GM21529 (cell line): Measurements from ENCODE around the gene APRT.

Experiments
- ATAC-seq: cut with Tn5 transposase; IDR thresholded peaks from one replicate; pipeline ENCODE4 v1.9.1; 2021; ENCODE audit not compliant: unreplicated experiment

Gene APRT

GRCh38 chr16:88811769-88812512, at the start of gene APRT:
TSS of gene APRT (minus strand) at chr16:88811928. CDS start at chr16:88811899, 29 bp downstream.
- peak; percentile 63 for ATAC-seq

GRCh38 chr16:88861359-88861758, 49.6 kb upstream of the APRT start:
- ATAC-seq, result no peak

DNA sequence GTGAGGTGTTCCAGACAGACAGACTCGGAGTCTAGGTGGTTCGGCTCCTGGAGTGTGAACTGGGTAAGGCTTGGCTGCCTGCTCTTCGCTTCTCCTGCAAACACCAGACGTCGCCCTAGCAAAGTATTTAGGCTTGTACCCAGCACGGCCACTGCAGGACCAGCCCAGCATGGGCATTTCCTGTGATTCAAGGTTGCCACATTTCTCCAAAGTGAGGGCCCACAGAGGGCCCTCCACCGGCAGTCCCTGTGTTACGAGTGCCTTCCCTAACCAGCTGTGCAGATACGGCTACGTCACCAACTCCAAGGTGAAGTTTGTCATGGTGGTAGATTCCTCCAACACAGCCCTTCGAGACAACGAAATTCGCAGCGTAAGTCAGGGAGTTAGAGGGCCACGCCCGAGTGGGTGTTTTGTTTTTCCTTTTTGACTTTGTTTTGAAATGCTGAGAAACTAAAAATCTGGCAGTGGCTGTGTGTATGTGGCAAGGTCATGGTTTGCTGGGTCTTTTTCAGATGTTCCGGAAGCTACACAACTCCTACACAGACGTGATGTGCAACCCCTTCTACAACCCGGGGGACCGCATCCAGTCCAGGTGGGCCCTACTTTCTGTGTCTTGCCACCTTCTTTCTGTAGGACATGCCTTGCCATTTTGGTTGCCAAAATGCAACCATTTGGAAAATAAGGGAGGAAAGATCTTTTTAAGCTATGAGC, 47.8 kb upstream of the APRT start:
- ATAC-seq, result no peak

GRCh38 chr16:88857728-88858339, 46.1 kb upstream of the APRT start:
- ATAC-seq, result peak; percentile 40

GRCh38 chr16:88856828-88857727, 45.4 kb upstream of the APRT start, which contains the start of the genes GALNS and TRAPPC2L:
TSS of gene GALNS (minus strand) at chr16:88856947. CDS start at chr16:88856877, 70 bp downstream.
TSS of gene TRAPPC2L (plus strand) at chr16:88857127. CDS start at chr16:88857151, 24 bp downstream.
- ATAC-seq, result peak; percentile 73

GRCh38 chr16:88856122-88856827, 44.5 kb upstream of the APRT start:
- ATAC-seq, result no peak

DNA sequence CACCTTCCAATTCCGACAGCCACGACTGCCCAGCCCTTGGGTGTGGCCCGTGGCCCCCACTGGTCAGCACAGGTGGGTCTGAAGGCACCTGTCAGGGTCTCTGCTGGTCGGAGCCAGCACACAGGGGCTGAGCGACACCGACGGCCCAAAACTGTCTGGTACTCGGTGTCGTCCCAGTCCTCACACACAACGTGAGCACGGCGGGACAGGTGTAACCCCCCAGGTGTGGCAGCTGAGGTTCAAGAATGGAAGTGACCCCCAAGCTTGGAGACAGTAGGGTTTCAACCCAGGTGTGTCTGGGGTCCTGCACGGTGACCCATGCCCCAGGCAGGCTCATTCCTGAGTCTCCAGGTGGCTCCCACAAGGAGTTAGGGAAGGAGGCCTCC, 44.0 kb upstream of the APRT start:
- no peak for ATAC-seq

GRCh38 chr16:88855176-88855575, 43.4 kb upstream of the APRT start:
- no peak for ATAC-seq

DNA sequence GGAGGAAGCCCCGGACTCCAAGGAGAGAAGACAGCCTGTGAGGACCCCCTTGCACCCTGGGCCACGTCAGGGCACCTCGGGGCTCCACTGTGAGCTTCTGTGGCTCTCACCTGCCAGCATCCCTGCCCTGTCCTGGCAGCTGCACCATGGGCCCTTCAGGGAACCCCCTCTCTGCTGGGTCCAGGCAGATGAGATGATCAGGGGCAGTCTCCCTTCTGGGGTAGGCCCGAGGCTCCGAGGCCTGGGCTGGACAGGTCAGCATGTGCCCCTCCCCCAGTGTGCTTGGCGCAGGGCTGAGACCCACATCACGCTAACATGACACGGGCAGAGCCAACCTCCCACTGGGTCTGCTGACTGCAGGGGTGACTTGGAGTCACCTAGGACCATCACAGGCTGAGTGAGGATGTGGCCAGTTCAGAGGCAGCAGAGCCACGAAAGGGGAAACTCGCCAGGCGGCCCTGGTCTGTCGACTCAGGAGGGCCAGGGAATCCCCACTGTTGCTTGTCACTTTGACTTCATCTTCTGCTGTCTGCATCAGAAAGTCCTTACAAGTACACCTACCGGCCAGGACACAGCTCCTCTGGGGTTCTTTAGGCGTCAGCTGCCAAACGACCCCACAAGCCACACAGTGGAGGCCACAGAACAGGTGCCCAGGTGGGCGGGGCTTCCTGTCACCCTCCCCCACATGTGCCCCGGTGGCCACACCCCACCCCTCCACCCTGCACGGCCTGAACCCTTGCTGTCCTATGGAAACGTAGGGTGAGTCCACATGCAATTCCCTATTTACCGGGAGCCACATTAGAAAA, 42.8 kb upstream of the APRT start:
- no peak for ATAC-seq

DNA sequence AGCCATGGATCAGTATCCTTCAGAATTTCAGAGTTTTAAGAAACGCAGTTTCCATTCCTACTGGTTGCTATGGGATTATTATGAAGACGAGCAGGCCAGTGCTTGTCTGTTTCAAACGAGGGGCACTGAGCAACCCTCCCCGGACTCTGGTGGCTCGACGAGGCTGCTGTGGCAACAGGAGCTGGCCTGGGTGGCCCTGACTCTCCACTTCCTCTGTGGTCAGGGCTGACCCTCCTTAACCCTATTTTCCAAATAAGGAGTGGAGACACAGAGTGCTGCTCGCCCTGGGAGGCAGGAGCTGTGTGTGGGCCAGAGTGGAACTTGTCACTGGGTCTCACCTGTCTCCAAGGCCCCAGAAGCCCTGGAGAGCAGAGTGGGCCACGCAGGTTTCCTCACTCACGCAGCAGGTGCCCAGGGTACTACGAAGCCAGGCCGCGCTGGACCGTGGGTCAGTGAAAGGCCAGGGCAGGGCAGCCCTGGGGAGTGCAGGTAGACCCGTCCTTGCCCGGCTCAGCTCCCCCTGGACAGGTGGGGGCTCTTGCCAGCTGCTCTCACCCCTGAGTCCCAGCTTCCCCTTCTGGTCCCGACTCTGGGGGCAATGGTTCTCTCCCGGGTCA, 41.7 kb upstream of the APRT start:
- no peak for ATAC-seq

DNA sequence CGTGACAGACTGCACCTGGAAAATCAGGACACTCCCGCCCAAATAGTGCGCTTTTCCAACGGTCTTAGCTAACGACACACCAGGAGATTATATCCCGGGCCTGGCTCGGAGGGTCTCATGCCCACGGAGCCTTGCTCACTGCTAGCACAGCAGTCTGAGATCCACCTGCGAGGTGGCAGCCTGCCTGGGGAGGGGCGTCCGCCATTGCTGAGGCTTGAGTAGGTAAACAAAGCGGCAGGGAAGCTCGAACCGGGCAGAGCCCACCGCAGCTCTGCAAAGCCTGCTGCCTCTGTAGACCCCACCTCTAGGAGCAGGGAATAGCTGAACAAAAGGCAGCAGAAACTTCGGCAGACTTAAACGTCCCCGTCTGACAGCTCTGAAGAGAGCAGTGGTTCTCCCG, 39.9 kb upstream of the APRT start:
- ATAC-seq, result no peak

- no peak for ATAC-seq
These were observed 38.9 kb upstream of the APRT start for GRCh38 chr16:88850531-88851199.

GRCh38 chr16:88848557-88848956, 36.8 kb upstream of the APRT start:
- no peak for ATAC-seq

DNA sequence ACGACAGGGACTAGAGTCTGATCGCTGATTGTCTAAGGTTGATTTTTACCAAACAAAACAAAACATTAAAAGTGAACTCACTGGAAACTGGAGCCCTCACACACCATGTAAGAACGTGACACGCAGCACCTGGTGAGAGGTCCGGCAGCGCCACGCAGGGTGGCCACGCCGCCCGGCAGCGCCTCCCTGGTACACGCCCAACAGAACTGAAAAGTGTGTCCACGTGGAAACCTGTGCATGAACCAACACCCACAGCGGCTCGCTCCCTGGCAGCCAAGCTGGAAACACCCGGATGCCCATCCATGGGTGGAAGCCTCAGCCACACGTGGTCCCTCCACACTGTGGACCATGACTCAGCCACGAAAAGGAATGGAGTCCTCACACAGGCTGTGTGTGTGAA, 35.9 kb upstream of the APRT start:
- ATAC-seq, result no peak

DNA sequence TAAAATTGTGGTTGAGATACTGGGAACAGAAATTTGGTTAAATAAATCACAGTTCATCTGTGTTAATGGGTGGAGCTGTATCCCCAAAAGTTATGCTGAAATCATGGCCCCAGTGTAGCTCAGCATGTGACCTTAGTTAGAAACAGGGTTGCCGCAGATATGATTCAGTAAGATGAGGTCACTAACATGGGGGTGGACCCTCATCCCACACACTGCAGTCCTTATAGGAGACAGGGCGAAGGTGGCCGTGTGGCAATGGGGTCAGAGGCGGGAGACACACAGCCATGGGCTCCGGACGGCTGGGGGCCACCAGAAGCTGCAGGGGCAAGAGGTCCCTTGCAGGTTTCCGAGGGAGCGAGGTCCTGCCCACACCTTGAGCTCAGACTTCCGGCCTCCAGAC, 34.4 kb upstream of the APRT start:
- no peak for ATAC-seq

DNA sequence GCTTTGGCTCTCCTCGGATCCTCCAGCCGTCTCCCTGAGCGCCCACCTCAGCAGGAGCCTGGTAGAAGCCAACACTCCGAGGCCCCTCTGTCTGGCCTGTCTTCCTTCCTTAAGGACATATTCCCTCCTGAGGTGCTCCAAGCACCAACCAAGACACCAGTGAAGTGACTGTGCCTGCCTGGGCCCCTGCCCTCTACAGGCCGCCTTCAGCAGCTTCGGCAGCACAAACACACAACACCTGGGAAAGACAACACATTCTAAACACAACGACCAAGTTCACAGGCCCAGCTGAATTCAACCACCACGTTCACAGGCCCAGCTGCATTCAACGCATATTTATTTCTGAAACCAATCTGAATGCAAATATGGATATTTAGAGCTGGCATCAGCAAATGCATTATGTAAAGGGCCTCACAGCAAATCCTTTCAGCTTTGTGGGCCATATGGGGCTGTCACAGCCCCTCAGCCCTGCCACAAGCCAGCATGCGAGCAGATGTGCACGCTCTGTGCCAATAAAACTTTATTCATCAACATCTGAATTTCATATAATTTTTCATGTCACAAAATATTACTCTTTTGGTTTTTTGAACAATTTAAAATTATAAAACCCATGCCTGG, 32.8 kb upstream of the APRT start:
- ATAC-seq, result no peak

DNA sequence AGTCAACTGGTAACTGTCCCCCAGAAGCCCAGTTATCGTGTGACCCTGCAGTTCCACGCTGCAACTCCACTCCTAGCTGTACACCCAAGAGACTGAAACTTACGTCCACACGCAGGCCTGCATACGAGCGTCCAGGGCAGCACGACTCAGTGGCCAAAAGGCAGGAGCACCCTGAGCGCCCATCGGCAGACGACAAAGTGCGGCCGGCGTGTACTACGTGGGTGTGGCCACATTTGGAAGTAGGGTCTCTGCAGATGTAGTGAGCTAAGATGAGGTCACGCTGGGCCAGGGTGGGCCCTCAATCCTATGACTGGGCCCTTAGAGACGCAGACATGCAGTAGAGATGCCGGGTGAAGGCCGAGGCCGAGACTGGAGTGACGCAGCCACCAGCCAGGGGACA, 31.5 kb upstream of the APRT start:
- no peak for ATAC-seq

- no peak for ATAC-seq
These were observed 31.1 kb upstream of the APRT start for GRCh38 chr16:88842806-88843205.
